ENCODE data around the gene ZNF730.

- no peak for TF ChIP-seq CTCF (IDR thresholded peaks at IDR 0.05)
- TF ChIP-seq POLR2A (IDR thresholded peaks at IDR 0.05) = no peak
Measured at GRCh38 chr19:23093832-23094231, 23.0 kb upstream of the ZNF730 start.

Measured in lower leg skin (tissue), 3 donors.